ENCODE data around the gene RHBDL1. TPM values are rescaled to one million over a fixed set of nuclear protein-coding genes. Genes with fewer than 3 reads are reported as not detected.

The RHBDL1 gene
- total RNA-seq, 1 experiment from 2014 or later = 12.7 TPM

GRCh38 chr16:679814-680624 is 4.5 kb downstream of the RHBDL1 start, which contains the start of gene STUB1:
TSS of gene STUB1 (plus strand) at chr16:680410. CDS start at chr16:680526, 116 bp downstream.
- BruUV-seq (replicated peaks) = no TSS peak
- Histone ChIP-seq H3K27me3 (ENCODE audit: insufficient read depth, low read length) (no peaks in the 10 kb centered on the region), H2AFZ (ENCODE audit: low read depth, low read length, poor library complexity, severe bottlenecking) (no peak within 1 kb of the TSS), H3K79me2 (ENCODE audit: insufficient read depth, low read length) (peaks cover 36% of the 10 kb centered on the region), H3K9me2 (ENCODE audit: insufficient read depth) (no peaks in the 10 kb centered on the region), H3K9ac (ENCODE audit: low read length) (peak within 1 kb of the TSS; percentile 92), H3K4me3 (replicated peaks in 1 of 2; ENCODE audit: low read depth in 1 of 2, low read length in 2 of 2) (peak within 1 kb of the TSS; percentile 66 to 90), H3K27ac (ENCODE audit: low read depth, low read length) (peak within 1 kb of the TSS; percentile 98), H3K4me2 (ENCODE audit: low read length) (peak within 1 kb of the TSS; percentile 97), H3K4me1 (ENCODE audit: control insufficient read depth in 1 of 2, insufficient read depth in 2 of 2, low read length in 2 of 2) (peaks cover 11 to 42% of the 10 kb centered on the region in 2 experiments), H4K20me1 (ENCODE audit: insufficient read depth) (no peaks in the 10 kb centered on the region), H3K36me3 (ENCODE audit: control insufficient read depth in 1 of 2, insufficient read depth in 2 of 2, low read length in 2 of 2) (peaks cover 0 to 26% of the 10 kb centered on the region in 2 experiments; a peak in 2 of 4 replicates), H3K9me3 (ENCODE audit: control insufficient read depth in 1 of 2, insufficient read depth in 1 of 2, low read depth in 1 of 2, low read length in 2 of 2) (no peaks in the 10 kb centered on the region)
- POLR2A ChIA-PET = no interaction called here
- RAD21 ChIA-PET (ENCODE audit: low non-redundant PET in 1 of 2, low total read pairs in 2 of 2, uncharacterized antibody in 2 of 2, unreplicated experiment in 2 of 2) = no interaction called here
- intact Hi-C loops (cut with micrococcal nuclease) = no loop called here
- CTCF ChIA-PET = interaction anchor here (1.1 kb wide), 1 partner anchor 10 kb away, joined by 3 read pairs; the partner anchor contains the start of gene WDR24
- peak; percentile 75 for TF ChIP-seq POLR2AphosphoS5 (IDR thresholded peaks at IDR 0.05; ENCODE audit: low read depth, low read length)
- TF ChIP-seq SIN3A (IDR thresholded peaks at IDR 0.05; ENCODE audit: low read depth) = no peak
- no peak for TF ChIP-seq JUND (IDR thresholded peaks at IDR 0.05)
- TF ChIP-seq, protein P1, sequence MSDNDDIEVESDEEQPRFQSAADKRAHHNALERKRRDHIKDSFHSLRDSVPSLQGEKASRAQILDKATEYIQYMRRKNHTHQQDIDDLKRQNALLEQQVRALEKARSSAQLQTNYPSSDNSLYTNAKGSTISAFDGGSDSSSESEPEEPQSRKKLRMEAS (IDR thresholded peaks at IDR 0.05) = no peak
- TF ChIP-seq, protein P2, sequence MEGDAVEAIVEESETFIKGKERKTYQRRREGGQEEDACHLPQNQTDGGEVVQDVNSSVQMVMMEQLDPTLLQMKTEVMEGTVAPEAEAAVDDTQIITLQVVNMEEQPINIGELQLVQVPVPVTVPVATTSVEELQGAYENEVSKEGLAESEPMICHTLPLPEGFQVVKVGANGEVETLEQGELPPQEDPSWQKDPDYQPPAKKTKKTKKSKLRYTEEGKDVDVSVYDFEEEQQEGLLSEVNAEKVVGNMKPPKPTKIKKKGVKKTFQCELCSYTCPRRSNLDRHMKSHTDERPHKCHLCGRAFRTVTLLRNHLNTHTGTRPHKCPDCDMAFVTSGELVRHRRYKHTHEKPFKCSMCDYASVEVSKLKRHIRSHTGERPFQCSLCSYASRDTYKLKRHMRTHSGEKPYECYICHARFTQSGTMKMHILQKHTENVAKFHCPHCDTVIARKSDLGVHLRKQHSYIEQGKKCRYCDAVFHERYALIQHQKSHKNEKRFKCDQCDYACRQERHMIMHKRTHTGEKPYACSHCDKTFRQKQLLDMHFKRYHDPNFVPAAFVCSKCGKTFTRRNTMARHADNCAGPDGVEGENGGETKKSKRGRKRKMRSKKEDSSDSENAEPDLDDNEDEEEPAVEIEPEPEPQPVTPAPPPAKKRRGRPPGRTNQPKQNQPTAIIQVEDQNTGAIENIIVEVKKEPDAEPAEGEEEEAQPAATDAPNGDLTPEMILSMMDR (IDR thresholded peaks at IDR 0.05 in 2 of 3, conservative IDR thresholded peaks at IDR 0.05 in 1 of 3; ENCODE audit: borderline replicate concordance in 1 of 3, insufficient read depth in 1 of 3, low read depth in 2 of 3, low read length in 2 of 3) = no peak
- no peak for TF ChIP-seq EZH2 (IDR thresholded peaks at IDR 0.05)
- peak; percentile 16 for TF ChIP-seq POLR2A (IDR thresholded peaks at IDR 0.05; ENCODE audit: borderline replicate concordance, extremely low read depth, insufficient read depth, insufficient read length)
- TF ChIP-seq EGR1 (IDR thresholded peaks at IDR 0.05; ENCODE audit: low read depth) = no peak
- no peak for TF ChIP-seq SRF (IDR thresholded peaks at IDR 0.05; ENCODE audit: low read depth)
- TF ChIP-seq, protein P3, sequence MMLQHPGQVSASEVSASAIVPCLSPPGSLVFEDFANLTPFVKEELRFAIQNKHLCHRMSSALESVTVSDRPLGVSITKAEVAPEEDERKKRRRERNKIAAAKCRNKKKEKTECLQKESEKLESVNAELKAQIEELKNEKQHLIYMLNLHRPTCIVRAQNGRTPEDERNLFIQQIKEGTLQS (IDR thresholded peaks at IDR 0.05) = no peak
- TF ChIP-seq CBX3 (IDR thresholded peaks at IDR 0.05; ENCODE audit: low read depth) = no peak
- ATAC-seq (peak; percentile 30), DNase-seq (ENCODE audit: low read depth, low spot score) (peak; percentile 48)

Data from HCT116 (cell line).